ENCODE data around the gene XXYLT1. TPM values are rescaled to one million over a fixed set of nuclear protein-coding genes. Genes with fewer than 3 reads are reported as not detected.

Gene XXYLT1
- total RNA-seq, 1 experiment from 2014 or later = 53.9 TPM

- Histone ChIP-seq H3K27me3 (replicated peaks; ENCODE audit: insufficient read depth, low read depth, low read length, poor library complexity) (no peaks in the 10 kb centered on the region), H3K9me3 (ENCODE audit: low read depth, low read length, poor library complexity, severe bottlenecking) (no peaks in the 10 kb centered on the region), H3K36me3 (ENCODE audit: insufficient read depth, low read length, poor library complexity, severe bottlenecking) (no peaks in the 10 kb centered on the region), H3K27ac (ENCODE audit: low read depth, low read length, poor library complexity, severe bottlenecking) (no peak overlapping the region), H3K4me1 (ENCODE audit: insufficient read depth, low read length, poor library complexity, severe bottlenecking) (peaks cover 40% of the 10 kb centered on the region), H3K4me3 (ENCODE audit: low read depth, low read length, poor library complexity, severe bottlenecking) (no peak overlapping the region)
- ChIA-PET CTCF (no interaction called here), POLR2A (ENCODE audit: low non-redundant PET) (no interaction called here)
- BruUV-seq (replicated peaks) = no TSS peak
- DNase-seq (ENCODE audit: low spot score) = no peak
- intact Hi-C loops (cut with micrococcal nuclease; ENCODE audit: unreplicated experiment) = no loop called here
- TF ChIP-seq EZH2 (IDR thresholded peaks at IDR 0.05; ENCODE audit: borderline replicate concordance, low read depth, low read length, poor library complexity, severe bottlenecking) = no peak
- TF ChIP-seq CTCF (conservative IDR thresholded peaks at IDR 0.05; ENCODE audit: low read depth, low read length) = no peak; the same call in 1 of the 2 replicates
These were observed 67.4 kb downstream of the XXYLT1 start for GRCh38 chr3:195203606-195204005.

- Histone ChIP-seq H3K27ac (ENCODE audit: low read depth, low read length, poor library complexity, severe bottlenecking) (no peak overlapping the region), H3K4me3 (ENCODE audit: low read depth, low read length, poor library complexity, severe bottlenecking) (no peak overlapping the region), H3K4me1 (ENCODE audit: insufficient read depth, low read length, poor library complexity, severe bottlenecking) (peaks cover 54% of the 10 kb centered on the region), H3K27me3 (replicated peaks; ENCODE audit: insufficient read depth, low read depth, low read length, poor library complexity) (no peaks in the 10 kb centered on the region), H3K9me3 (ENCODE audit: low read depth, low read length, poor library complexity, severe bottlenecking) (no peaks in the 10 kb centered on the region), H3K36me3 (ENCODE audit: insufficient read depth, low read length, poor library complexity, severe bottlenecking) (no peaks in the 10 kb centered on the region)
- intact Hi-C loops (cut with micrococcal nuclease; ENCODE audit: unreplicated experiment) = no loop called here
- TF ChIP-seq EZH2 (IDR thresholded peaks at IDR 0.05; ENCODE audit: borderline replicate concordance, low read depth, low read length, poor library complexity, severe bottlenecking) (no peak), CTCF (conservative IDR thresholded peaks at IDR 0.05; ENCODE audit: low read depth, low read length) (no peak)
- ChIA-PET POLR2A (ENCODE audit: low non-redundant PET) (no interaction called here), CTCF (no interaction called here)
- DNase-seq (ENCODE audit: low spot score) = no peak
- no TSS peak for BruUV-seq (replicated peaks)
These were observed 69.7 kb downstream of the XXYLT1 start for GRCh38 chr3:195201295-195201694.

GRCh38 chr3:195200010-195200822 lies 70.7 kb downstream of the XXYLT1 start:
- BruUV-seq (replicated peaks) = no TSS peak
- ChIA-PET CTCF (no interaction called here), POLR2A (ENCODE audit: low non-redundant PET) (no interaction called here)
- Histone ChIP-seq H3K27ac (ENCODE audit: low read depth, low read length, poor library complexity, severe bottlenecking) (no peak overlapping the region), H3K36me3 (ENCODE audit: insufficient read depth, low read length, poor library complexity, severe bottlenecking) (no peaks in the 10 kb centered on the region), H3K4me3 (ENCODE audit: low read depth, low read length, poor library complexity, severe bottlenecking) (no peak overlapping the region), H3K27me3 (replicated peaks; ENCODE audit: insufficient read depth, low read depth, low read length, poor library complexity) (no peaks in the 10 kb centered on the region), H3K4me1 (ENCODE audit: insufficient read depth, low read length, poor library complexity, severe bottlenecking) (peaks cover 60% of the 10 kb centered on the region), H3K9me3 (ENCODE audit: low read depth, low read length, poor library complexity, severe bottlenecking) (no peaks in the 10 kb centered on the region)
- TF ChIP-seq CTCF (conservative IDR thresholded peaks at IDR 0.05; ENCODE audit: low read depth, low read length) (no peak), EZH2 (IDR thresholded peaks at IDR 0.05; ENCODE audit: borderline replicate concordance, low read depth, low read length, poor library complexity, severe bottlenecking) (no peak)
- DNase-seq (ENCODE audit: low spot score) = no peak
- intact Hi-C loops (cut with micrococcal nuclease; ENCODE audit: unreplicated experiment) = no loop called here
